Gastrocnemius medialis (tissue), 4 donors: ENCODE data around the gene ZSCAN4.

Source experiments
- CTCF ChIP-seq, 5 experiments: fragments of 450-650 bp in 3 of 5; fragments of 200-600 bp in 2 of 5; sonication (generic) in 2 of 5; IDR thresholded peaks in 4 of 5; conservative IDR thresholded peaks in 1 of 5; 1 replicate in 4 of 5; 2 replicates in 1 of 5; pipeline ENCODE4 v1.5.1; 2016 to 2019; ENCODE audit warnings: antibody characterized with exemption in 5 of 5, mild to moderate bottlenecking in 3 of 5, moderate library complexity in 3 of 5
- POLR2A ChIP-seq, 2 donors: fragments of 450-650 bp; IDR thresholded peaks; one replicate each; pipeline ENCODE4 v1.6.1; 2017; ENCODE audit warnings: antibody characterized with exemption in 2 of 2, mild to moderate bottlenecking in 2 of 2, moderate library complexity in 2 of 2

GRCh38 chr19:57719901-57720519 lies 51.3 kb downstream of the ZSCAN4 start:
- TF ChIP-seq CTCF (IDR thresholded peaks at IDR 0.05 in 4 of 5, conservative IDR thresholded peaks at IDR 0.05 in 1 of 5): no peak
- no peak for TF ChIP-seq POLR2A (IDR thresholded peaks at IDR 0.05)
